GM10266 (cell line): ENCODE measurements around the gene STAT6.

Source experiments
- DNase-seq: peaks from one replicate; pipeline ENCODE4 v3.0.0; 2012; ENCODE audit errors: extremely low spot score
- TF ChIP-seq, protein P1 (sequence below): IDR thresholded peaks from 2 replicates; pipeline ENCODE4 v1.5.1; 2012; ENCODE audit warnings: mild to moderate bottlenecking, low read depth; ENCODE audit not compliant: control insufficient read depth, insufficient read depth; ENCODE audit errors: missing control alignments

The STAT6 gene

DNA sequence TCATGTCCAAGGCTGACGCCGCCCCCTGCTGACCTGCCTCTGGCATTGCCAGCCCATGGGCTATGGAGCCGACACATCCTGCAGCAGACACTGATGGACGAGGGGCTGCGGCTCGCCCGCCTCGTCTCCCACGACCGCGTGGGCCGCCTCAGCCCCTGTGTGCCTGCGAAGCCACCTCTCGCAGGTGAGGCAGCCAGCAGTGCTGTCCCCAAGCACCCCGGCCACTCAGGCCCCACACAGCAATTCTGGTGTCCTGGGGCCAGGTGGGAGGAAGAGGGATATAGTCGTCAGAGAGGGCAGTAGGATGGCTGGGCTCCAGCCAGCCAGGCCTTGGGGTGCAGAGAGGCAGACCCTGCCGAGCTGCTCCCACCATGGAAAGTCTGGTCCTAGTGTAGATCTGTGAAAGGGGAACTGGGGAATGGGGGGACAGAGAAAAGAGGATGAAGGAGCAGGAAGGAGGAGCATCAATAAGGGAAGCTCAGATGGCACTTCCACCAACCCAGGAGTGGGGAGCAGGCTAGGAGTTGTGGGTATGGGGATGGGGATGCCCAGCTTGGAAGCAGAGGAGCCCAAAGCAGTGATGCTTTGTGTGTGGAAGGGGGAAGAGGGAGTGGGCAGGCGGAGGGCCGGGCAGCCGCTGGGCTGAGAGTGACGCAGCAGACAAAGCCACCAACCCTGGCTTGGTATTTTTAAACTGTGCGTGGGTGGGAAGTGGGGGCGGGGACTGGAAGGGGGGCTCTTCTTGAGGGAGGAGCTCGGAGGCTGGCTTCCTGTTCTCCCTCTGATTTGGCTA, 17.6 kb downstream of the STAT6 start:
- TF ChIP-seq, protein P1, sequence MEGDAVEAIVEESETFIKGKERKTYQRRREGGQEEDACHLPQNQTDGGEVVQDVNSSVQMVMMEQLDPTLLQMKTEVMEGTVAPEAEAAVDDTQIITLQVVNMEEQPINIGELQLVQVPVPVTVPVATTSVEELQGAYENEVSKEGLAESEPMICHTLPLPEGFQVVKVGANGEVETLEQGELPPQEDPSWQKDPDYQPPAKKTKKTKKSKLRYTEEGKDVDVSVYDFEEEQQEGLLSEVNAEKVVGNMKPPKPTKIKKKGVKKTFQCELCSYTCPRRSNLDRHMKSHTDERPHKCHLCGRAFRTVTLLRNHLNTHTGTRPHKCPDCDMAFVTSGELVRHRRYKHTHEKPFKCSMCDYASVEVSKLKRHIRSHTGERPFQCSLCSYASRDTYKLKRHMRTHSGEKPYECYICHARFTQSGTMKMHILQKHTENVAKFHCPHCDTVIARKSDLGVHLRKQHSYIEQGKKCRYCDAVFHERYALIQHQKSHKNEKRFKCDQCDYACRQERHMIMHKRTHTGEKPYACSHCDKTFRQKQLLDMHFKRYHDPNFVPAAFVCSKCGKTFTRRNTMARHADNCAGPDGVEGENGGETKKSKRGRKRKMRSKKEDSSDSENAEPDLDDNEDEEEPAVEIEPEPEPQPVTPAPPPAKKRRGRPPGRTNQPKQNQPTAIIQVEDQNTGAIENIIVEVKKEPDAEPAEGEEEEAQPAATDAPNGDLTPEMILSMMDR, result peak; percentile 83
- DNase-seq, result peak; percentile 88

DNA sequence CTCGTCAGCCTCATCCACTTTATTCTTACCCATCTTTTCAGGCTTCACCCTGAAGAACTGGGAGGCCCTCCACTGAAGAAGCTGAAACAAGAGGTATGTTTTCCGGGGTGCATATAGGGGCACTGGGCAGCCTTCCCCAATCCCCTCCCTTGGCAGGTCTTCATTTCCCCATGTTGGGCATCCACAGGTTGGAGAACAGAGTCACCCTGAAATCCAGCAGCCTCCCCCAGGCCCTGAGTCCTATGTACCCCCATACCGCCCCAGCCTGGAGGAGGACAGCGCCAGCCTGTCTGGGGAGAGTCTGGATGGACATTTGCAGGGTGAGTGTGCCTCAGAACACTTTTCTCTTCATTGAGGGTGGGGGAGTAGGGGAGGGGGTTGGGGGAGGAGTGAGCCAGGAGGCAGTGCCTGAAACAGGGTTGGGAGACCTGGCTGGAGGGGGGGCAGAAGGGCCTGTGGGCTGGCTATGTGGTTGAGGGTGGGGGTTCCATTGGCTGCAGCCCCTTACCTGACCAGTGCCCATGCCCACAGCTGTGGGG, 18.2 kb downstream of the STAT6 start:
- DNase-seq, result no peak
- TF ChIP-seq, protein P1, result no peak

DNA sequence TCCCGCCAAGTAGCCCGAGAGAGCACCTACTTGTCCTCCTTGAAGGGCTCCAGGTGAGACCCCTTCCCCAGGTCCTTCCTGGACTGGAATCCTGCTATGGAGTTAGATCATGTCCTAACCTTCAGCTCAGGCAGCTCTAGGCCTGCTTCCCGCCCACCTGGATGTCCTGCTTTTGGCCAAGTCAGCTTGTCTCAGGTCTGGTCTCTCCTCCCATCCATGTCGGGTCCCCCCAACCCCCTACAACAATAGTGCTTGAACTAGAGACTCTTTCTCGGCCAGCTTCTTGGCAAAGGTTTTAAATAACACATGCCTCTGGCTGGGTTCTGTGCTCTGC, 18.7 kb downstream of the STAT6 start:
- DNase-seq, result no peak
- TF ChIP-seq, protein P1, result no peak

DNA sequence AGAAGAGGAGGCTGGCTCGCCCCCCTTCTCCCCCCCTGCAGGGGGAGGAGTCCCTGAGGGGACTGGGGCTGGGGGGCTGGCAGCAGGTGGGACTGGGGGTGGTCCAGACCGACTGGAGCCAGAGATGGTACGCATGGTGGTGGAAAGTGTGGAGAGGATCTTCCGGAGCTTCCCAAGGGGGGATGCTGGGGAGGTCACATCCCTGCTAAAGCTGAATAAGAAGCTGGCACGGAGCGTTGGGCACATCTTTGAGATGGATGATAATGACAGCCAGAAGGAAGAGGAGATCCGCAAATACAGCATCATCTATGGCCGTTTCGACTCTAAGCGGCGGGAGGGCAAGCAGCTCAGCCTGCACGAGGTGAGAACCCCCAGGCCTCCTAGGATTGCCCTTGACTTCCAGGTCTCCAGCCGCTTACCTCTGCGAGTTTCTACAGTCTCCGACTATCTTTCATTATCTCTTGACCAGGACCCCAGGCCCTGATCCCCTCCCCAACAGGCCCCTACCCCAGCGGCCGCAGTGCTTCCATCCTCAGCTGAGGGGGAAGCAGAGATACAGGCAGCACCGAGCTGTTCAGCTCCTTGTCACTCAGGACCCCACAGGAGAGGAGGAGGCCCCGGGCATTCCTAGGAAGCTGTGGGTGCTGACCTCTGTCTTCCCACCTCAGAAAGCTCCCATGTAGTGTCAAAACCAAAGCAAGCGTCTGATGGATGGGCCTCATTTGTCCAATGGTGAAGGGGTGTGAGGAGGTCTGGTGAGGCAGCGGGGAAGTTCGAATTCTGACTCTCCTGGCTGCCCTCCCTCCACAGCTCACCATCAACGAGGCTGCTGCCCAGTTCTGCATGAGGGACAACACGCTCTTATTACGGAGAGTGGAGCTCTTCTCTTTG, 19.3 kb downstream of the STAT6 start:
- TF ChIP-seq, protein P1, result no peak

DNA sequence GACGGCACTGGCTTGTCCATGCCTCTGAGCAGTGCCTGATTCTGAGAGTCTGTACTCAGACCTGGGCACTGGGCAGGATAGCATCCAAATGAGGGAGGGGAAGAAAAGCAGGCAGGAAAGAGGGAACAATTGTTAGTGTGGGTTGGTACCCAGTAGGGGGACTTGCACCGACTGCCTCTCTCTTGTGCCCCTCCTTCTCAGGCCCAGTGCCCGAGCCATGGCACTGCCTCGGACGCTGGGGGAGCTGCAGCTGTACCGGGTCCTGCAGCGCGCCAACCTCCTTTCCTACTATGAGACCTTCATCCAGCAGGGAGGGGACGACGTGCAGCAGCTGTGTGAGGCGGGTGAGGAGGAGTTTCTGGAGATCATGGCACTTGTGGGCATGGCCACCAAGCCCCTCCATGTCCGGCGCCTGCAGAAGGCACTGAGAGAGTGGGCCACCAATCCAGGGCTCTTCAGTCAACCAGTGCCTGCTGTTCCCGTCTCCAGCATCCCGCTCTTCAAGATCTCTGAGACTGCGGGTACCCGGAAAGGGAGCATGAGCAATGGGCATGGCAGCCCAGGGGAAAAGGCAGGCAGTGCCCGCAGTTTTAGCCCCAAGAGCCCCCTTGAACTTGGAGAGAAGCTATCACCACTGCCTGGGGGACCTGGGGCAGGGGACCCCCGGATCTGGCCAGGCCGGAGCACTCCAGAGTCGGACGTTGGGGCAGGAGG, 20.1 kb downstream of the STAT6 start:
- DNase-seq, result no peak
- TF ChIP-seq, protein P1, result no peak

More for the DNA sequence above, 19.3 kb downstream of the STAT6 start:
- no peak for DNase-seq

DNA sequence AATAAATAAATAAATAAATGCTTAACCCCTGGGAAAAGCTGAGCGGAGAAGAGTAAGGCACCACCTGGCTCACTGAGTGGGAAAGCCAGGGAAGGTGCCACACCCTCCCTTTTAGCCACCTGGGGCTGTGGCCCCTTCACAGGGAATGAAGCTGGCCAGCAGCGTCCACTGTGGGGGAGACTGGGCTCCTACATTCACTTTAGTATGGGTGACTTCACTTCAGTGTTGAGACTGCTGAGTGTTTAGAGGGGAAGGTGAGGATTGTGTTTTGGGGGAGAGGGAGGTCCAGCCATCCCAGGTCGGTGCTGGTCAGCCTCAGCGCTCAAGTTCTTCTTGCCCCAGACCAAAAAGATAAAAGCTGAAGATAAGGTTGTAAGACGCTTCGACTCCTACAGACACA, 20.7 kb downstream of the STAT6 start:
- no peak for DNase-seq
- TF ChIP-seq, protein P1, result no peak
